Measurements from ENCODE around the gene TUBGCP3.

Gene TUBGCP3

DNA sequence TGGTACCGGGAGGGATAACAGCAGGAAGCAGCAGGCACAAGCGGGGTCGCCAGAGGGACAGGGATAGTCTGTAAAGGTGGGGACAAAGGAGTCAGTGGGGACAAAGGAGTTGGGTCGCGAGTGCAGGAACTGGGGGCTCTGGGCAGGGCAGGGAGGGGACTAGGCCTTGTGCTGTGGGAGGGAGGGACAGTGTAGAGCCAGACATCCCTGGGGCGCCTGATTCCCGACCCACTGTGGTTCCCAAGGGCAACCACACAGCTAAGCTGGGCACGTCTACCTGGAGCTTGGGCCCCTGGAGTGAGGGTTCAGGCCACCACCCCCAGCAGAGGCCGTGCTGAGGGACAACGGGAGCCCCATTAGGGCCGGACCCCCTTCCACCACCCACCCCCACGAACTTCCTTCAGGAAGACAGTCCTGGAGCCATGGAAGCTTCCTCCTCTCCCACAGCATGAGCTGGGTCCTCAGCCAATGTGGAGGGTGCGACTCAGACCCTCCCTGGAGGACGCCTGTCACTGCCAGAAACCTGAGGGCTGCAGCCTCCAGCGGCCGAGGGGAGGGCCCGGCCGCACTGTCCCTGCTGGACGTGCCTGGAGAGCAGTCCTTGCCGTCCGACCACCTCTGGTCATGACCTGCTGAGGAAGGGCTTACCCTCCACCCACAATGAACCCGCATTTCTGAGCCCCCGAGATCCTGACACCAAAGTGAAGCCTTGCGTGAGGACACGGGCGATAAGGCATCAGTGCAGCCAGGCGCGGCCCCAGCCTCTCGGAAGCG, 133.9 kb downstream of the TUBGCP3 start:
- no peak for DNase-seq (ENCODE audit: low read depth)

DNA sequence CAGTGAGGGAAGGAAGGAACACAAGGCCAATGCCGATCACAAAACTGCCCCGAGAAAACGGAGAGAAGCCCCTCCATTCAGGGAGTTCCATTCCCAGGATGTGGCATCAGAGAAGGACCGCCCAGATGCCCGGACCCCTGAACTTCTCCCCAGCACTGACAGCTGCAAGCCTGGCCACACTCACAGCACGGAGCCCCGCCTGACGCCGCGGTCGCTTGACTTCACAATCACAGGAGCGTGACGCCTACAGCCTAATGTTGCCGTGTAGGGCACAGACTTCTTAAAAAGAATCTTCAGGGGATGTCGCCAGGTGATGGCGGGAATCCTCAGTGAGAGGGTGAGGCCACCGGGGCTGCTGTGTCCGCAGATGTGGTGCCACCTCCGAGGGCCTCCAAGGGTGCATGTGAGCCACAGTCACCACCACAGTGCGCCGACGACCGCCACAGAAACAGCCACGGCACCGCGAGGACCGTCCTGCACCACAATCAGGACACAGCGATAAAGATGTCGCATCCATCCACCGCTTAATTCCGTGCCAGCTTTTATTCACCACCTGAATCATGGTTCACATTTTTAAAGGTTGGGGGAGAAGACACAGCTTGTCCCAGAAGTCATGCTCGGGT, 134.6 kb downstream of the TUBGCP3 start:
- DNase-seq (ENCODE audit: low read depth) = no peak

DNA sequence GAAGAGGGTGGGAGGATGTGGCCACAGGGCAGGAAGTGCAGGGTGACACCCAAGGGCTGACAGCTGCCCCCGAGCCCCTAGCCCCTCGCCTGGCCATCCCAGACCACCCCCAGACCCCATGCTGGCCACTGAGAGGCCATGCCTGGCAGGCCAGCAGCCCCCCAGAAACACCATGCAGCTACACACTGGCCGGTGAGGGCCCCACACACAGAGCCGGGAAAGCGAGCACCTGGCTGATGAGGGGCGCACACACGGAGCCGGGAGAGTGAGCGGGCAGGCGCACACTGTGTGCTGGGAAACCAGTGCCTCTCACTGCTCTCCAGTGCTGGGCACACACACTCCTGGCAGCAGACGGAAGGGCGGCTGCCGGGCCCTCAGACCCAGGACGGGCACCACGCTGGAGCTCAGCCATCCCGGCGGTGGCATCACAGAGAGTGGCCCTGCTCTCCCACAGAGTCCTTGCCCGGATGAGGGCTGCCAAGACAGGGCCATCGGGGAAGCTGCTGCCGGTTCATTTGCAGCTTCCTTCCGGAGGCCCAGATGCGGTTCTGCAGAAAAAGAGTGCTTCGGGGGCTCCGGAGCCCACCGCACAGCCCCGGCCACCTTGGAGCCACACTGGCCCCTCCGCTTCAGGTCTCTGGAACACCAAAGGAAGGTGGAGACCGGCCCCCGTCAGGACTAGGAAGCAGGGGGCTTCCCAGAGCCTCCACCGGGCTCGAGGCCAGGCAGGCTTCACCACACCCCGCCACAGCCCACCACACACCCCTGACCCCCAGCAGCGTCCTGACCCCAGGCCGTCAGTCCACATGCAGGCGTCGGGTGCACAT, 135.4 kb downstream of the TUBGCP3 start:
- DNase-seq (ENCODE audit: low read depth) = no peak

- no peak for DNase-seq (ENCODE audit: low read depth)
Measured at GRCh38 chr13:112451512-112452379, 136.2 kb downstream of the TUBGCP3 start.

DNA sequence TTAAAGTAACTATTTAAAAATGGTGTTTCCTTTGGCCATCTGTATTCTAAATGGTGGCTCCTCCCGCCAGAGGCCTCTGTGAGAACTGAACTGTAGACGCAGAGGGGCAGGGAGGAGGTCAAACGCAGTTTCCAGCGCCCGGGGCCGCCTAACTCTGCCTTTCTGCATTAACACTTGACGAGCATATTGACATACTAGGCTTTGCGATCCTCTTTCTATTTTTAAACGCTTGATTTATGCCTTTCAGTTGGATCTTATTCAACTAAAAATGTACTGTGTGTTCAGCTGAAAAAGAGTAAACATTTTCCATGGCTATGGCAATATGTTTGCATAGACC, 137.1 kb downstream of the TUBGCP3 start:
- no peak for DNase-seq (ENCODE audit: low read depth)

DNA sequence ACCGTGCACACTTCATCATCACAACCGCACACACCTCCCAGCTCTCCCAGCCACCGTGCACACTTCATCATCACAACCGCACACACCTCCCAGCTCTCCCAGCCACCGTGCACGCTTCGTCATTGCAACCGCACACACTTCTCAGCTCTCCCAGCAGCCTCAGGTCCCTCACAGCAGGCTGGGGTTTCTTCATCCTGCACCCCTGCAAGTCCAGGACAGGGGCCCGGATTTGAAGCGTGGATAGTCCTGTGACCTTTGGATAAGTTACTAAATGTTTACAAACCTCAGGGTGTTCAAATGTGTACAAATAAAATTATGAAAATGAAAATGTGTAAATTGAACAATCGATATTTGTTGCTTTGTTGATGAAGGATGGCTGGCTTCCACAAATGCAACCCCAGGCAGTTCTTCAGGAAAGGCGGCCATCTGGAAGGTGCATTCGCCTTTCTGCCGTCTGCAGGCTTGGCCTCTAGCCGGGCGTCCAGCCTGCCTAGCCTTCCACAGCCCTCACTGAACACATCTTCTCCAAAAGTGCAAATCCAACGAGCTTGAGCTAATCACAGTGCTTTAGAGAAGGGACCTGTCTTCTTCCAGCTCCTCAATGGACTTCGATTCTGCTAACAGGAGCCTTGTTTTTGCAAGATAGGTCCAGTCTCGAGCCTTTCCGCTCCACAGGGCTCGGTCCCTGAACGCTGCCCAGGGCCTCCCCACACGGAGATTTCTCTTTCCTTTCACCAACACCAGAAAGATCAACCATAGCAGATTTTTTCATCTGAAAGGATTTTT, 137.6 kb downstream of the TUBGCP3 start:
- no peak for DNase-seq (ENCODE audit: low read depth)

- DNase-seq (ENCODE audit: low read depth) = no peak
Measured at GRCh38 chr13:112449545-112449930, 138.4 kb downstream of the TUBGCP3 start.

GRCh38 chr13:112448621-112449544, 139.1 kb downstream of the TUBGCP3 start:
- no peak for DNase-seq (ENCODE audit: low read depth)

DNA sequence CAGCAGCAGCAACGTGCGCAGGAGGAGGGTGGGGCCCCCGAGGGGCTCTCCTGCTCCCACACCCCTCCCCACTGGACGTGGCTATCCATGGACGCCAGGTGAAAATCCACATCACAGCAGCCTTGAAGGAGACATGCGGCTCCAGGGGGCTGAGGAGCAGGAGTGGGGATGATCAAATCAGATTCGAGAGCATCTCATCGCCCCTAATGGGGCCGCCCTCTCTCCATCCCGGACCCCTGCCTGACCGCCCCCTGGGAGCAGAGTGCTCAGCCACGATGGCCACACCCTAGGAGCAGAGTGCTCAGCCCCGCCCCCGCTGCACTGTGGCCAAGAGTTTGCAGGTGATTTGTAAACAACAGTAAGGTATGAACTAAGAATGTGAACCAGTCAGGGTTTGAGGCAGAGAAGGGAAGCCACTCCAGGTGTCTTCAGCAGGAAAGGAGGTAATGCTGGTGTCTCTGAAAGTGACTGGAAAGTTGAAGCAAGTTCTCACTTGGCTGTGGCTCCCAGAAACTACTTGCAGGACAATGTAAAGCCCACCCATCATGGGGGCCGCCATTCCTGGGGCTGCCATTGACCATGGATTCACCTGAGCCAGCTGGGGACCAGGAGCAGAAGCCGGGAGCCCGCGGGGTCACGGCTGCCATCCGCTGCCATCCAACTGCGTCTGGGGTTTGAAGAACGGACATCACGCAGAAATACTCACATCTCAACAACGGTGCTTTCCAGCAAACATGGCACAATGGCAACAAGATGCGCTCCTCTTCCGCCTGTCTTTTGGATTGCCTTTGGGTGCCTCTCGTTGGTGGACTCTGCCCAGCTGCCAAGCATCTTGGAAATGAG, 140.0 kb downstream of the TUBGCP3 start:
- no peak for DNase-seq (ENCODE audit: low read depth)

- DNase-seq (ENCODE audit: low read depth) = no peak
Measured at GRCh38 chr13:112447306-112447705, 140.6 kb downstream of the TUBGCP3 start.

GRCh38 chr13:112446867-112447266, 141.1 kb downstream of the TUBGCP3 start:
- DNase-seq (ENCODE audit: low read depth) = no peak

- DNase-seq (ENCODE audit: low read depth) = no peak
Measured at GRCh38 chr13:112446347-112446861, 141.5 kb downstream of the TUBGCP3 start.

GRCh38 chr13:112445411-112446271, 142.3 kb downstream of the TUBGCP3 start:
- no peak for DNase-seq (ENCODE audit: low read depth)

GRCh38 chr13:112444416-112445399, 143.2 kb downstream of the TUBGCP3 start:
- no peak for DNase-seq (ENCODE audit: low read depth)

- peak; percentile 20 for DNase-seq (ENCODE audit: low read depth)
Measured at GRCh38 chr13:112443995-112444311, 144.0 kb downstream of the TUBGCP3 start.

DNA sequence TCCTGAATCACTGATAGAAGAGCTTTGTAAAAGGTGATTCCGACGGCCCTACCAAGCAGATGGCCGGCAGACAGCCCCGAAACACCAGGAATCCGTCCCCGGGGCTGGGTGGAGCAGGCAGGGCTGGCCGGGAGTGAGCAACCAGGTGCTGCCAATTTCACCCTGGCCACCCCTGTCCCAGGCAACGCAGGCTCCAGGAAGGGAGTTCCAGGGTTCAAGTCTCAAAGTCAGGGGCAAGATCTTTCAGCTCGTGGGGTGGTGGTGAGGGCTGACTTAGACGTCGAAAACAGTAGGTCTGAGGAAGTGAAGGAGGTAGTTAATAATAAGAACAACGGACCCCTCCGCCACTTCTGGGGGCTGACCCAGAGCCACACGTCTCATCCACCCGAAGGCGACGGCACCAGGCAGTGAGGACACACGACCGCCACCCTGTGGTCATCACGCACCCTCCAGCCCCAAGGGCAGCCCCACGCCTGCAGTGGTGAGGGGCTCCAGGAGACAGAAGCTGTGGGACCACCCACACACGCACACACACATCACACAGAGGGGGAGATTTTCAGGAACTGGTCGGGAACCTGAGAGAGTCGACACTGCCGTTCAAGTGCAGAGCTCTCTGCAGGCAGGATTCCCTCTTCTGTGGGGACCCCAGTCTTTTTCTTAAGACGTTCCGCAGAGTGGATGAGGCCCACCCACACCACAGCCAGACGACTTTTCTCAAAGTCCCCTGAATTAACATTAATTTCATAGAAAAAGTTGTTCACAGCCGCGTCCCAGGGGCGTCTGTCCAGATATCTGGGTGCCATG, 144.6 kb downstream of the TUBGCP3 start:
- DNase-seq (ENCODE audit: low read depth) = no peak
